ENCODE measurements around the gene EPS8. TPM values are rescaled to one million over a fixed set of nuclear protein-coding genes. Genes with fewer than 3 reads are reported as not detected.

EPS8 gene
- total RNA-seq, 1 experiment from 2014 or later, result 7.5 TPM

DNA sequence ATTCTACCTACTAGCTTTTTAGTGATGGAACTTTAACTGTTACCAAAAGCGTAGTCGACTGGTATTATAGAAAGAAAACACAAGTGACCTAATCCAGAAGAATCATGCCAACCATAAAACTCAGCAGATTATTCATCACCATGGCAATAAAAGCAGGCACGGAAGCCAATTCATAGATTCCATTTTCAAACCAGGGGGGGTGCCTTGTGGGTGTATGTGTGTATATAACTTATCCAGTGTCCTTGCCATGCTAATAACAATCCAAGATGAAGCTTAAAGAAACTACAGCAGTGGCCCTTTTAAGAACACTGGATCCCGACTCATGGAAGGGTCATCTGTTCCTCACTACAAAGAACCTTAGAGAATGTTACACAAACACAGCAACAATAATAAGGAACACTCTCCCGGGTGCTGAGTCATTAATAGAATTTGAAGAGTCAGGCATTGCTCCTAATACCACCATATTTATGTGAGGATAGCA, 61.0 kb downstream of the EPS8 start:
- no peaks in the 10 kb centered on the region for H3K27me3 Mint-ChIP-seq (ENCODE audit: low read depth)
- ATAC-seq (no peak), DNase-seq (ENCODE audit: low spot score) (no peak)
- H3K27ac Mint-ChIP-seq, result 0 out of 2 replicates have a peak overlapping the region, but pooled peaks have one; percentile 16
- no peaks in the 10 kb centered on the region for H3K36me3 Mint-ChIP-seq
- TF ChIP-seq, protein P1, sequence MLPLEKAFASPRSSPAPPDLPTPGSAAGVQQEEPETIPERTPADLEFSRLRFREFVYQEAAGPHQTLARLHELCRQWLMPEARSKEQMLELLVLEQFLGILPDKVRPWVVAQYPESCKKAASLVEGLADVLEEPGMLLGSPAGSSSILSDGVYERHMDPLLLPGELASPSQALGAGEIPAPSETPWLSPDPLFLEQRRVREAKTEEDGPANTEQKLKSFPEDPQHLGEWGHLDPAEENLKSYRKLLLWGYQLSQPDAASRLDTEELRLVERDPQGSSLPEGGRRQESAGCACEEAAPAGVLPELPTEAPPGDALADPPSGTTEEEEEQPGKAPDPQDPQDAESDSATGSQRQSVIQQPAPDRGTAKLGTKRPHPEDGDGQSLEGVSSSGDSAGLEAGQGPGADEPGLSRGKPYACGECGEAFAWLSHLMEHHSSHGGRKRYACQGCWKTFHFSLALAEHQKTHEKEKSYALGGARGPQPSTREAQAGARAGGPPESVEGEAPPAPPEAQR (CRISPR knock-in tag; IDR thresholded peaks at IDR 0.05), result no peak
- TF ChIP-seq ZNF263 (CRISPR knock-in tag; IDR thresholded peaks at IDR 0.05; ENCODE audit: low read depth) (no peak), HMGA2 (CRISPR knock-in tag; IDR thresholded peaks at IDR 0.05) (no peak), EMX1 (CRISPR knock-in tag; IDR thresholded peaks at IDR 0.05) (no peak)
- TF ChIP-seq, protein P2, sequence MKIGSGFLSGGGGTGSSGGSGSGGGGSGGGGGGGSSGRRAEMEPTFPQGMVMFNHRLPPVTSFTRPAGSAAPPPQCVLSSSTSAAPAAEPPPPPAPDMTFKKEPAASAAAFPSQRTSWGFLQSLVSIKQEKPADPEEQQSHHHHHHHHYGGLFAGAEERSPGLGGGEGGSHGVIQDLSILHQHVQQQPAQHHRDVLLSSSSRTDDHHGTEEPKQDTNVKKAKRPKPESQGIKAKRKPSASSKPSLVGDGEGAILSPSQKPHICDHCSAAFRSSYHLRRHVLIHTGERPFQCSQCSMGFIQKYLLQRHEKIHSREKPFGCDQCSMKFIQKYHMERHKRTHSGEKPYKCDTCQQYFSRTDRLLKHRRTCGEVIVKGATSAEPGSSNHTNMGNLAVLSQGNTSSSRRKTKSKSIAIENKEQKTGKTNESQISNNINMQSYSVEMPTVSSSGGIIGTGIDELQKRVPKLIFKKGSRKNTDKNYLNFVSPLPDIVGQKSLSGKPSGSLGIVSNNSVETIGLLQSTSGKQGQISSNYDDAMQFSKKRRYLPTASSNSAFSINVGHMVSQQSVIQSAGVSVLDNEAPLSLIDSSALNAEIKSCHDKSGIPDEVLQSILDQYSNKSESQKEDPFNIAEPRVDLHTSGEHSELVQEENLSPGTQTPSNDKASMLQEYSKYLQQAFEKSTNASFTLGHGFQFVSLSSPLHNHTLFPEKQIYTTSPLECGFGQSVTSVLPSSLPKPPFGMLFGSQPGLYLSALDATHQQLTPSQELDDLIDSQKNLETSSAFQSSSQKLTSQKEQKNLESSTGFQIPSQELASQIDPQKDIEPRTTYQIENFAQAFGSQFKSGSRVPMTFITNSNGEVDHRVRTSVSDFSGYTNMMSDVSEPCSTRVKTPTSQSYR (CRISPR knock-in tag; IDR thresholded peaks at IDR 0.05), result no peak
- ChIA-PET CTCF (no interaction called here), POLR2A (no interaction called here)
- no peaks in the 10 kb centered on the region for H3K9me3 Mint-ChIP-seq
- H3K4me3 Mint-ChIP-seq, result no peak overlapping the region
- H3K4me1 Mint-ChIP-seq, result no peaks in the 10 kb centered on the region

DNA sequence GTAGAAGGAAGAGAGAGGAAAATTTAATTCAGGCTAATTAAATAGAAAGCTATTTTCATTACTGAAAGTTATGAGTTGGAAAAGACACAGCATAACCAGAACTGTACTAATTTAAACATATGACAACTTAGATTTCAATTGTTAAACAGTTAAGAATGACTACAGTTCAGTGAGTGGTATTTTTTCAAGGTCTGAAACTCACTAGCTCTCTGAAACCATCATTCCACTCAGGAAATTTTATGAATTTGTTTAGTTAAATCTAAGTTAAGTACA, 62.4 kb downstream of the EPS8 start:
- TF ChIP-seq, protein P3, sequence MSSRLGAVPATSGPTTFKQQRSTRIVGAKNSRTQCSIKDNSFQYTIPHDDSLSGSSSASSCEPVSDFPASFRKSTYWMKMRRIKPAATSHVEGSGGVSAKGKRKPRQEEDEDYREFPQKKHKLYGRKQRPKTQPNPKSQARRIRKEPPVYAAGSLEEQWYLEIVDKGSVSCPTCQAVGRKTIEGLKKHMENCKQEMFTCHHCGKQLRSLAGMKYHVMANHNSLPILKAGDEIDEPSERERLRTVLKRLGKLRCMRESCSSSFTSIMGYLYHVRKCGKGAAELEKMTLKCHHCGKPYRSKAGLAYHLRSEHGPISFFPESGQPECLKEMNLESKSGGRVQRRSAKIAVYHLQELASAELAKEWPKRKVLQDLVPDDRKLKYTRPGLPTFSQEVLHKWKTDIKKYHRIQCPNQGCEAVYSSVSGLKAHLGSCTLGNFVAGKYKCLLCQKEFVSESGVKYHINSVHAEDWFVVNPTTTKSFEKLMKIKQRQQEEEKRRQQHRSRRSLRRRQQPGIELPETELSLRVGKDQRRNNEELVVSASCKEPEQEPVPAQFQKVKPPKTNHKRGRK (CRISPR knock-in tag; IDR thresholded peaks at IDR 0.05; ENCODE audit: borderline replicate concordance), result no peak
- TF ChIP-seq, protein P4, sequence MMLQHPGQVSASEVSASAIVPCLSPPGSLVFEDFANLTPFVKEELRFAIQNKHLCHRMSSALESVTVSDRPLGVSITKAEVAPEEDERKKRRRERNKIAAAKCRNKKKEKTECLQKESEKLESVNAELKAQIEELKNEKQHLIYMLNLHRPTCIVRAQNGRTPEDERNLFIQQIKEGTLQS (CRISPR knock-in tag; conservative IDR thresholded peaks at IDR 0.05), result no peak
- no peak for TF ChIP-seq FOXP1 (CRISPR knock-in tag; IDR thresholded peaks at IDR 0.05; ENCODE audit: borderline replicate concordance)
- Mint-ChIP-seq H3K27me3 (ENCODE audit: low read depth) (no peaks in the 10 kb centered on the region), H3K4me1 (no peaks in the 10 kb centered on the region), H3K9me3 (no peaks in the 10 kb centered on the region), H3K27ac (no peak overlapping the region), H3K36me3 (no peaks in the 10 kb centered on the region), H3K4me3 (no peak overlapping the region)
- ATAC-seq (no peak), DNase-seq (ENCODE audit: low spot score) (no peak)
- ChIA-PET CTCF (no interaction called here), POLR2A (no interaction called here)

DNA sequence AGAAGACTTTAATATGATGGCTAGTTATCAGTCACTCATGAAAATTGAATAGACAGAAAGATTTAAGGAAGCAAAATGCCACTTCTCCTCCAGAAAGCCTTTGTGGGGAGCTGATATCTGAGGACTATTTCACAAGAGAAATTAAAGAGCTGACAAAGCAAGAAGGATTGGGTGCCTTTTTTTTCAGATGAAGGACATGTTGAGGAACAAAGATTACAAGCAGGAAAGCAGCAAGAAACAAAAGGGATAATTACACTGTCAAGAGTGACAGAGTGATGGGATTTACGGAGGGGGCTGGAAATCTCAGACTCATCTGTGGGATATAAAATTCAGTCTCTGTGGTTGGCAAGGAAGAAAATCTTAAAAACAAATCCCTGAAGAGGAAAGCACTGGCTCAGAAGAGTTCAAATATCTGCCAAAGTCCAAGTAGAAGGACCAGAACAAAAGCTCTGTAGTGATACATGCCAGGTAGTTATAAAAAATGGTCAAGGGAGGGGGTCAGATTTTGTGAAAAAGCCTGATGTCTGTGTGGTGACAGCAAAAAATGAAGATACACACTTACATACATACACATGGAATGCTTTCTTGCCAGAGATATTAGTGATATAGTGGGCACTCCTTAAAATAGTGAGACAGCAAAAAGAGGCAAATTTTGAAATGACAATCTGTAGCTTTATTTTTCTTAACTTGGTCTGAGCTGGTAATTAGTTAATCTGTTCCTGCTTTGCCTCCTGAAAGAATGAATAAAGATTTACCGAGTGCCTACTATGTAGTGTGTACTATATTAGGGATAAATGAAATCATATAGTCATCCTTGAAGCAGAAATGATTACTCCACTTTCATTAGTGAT, 62.9 kb downstream of the EPS8 start:
- Mint-ChIP-seq H3K9me3 (no peaks in the 10 kb centered on the region), H3K36me3 (no peaks in the 10 kb centered on the region), H3K4me3 (no peak overlapping the region), H3K4me1 (no peaks in the 10 kb centered on the region), H3K27ac (no peak overlapping the region), H3K27me3 (ENCODE audit: low read depth) (no peaks in the 10 kb centered on the region)
- no peak for ATAC-seq
- DNase-seq (ENCODE audit: low spot score), result no peak
- ChIA-PET CTCF (no interaction called here), POLR2A (no interaction called here)
- TF ChIP-seq NR3C1 (CRISPR knock-in tag; conservative IDR thresholded peaks at IDR 0.05; ENCODE audit: low read depth), result no peak
- TF ChIP-seq, protein P5, sequence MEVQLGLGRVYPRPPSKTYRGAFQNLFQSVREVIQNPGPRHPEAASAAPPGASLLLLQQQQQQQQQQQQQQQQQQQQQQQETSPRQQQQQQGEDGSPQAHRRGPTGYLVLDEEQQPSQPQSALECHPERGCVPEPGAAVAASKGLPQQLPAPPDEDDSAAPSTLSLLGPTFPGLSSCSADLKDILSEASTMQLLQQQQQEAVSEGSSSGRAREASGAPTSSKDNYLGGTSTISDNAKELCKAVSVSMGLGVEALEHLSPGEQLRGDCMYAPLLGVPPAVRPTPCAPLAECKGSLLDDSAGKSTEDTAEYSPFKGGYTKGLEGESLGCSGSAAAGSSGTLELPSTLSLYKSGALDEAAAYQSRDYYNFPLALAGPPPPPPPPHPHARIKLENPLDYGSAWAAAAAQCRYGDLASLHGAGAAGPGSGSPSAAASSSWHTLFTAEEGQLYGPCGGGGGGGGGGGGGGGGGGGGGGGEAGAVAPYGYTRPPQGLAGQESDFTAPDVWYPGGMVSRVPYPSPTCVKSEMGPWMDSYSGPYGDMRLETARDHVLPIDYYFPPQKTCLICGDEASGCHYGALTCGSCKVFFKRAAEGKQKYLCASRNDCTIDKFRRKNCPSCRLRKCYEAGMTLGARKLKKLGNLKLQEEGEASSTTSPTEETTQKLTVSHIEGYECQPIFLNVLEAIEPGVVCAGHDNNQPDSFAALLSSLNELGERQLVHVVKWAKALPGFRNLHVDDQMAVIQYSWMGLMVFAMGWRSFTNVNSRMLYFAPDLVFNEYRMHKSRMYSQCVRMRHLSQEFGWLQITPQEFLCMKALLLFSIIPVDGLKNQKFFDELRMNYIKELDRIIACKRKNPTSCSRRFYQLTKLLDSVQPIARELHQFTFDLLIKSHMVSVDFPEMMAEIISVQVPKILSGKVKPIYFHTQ (CRISPR knock-in tag; IDR thresholded peaks at IDR 0.05), result no peak
- TF ChIP-seq, protein P6, sequence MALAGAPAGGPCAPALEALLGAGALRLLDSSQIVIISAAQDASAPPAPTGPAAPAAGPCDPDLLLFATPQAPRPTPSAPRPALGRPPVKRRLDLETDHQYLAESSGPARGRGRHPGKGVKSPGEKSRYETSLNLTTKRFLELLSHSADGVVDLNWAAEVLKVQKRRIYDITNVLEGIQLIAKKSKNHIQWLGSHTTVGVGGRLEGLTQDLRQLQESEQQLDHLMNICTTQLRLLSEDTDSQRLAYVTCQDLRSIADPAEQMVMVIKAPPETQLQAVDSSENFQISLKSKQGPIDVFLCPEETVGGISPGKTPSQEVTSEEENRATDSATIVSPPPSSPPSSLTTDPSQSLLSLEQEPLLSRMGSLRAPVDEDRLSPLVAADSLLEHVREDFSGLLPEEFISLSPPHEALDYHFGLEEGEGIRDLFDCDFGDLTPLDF (CRISPR knock-in tag; IDR thresholded peaks at IDR 0.05), result no peak
- TF ChIP-seq ELF4 (CRISPR knock-in tag; IDR thresholded peaks at IDR 0.05; ENCODE audit: low read depth), result no peak
- TF ChIP-seq FOXK1 (CRISPR knock-in tag; IDR thresholded peaks at IDR 0.05), result no peak
- TF ChIP-seq, protein P7, sequence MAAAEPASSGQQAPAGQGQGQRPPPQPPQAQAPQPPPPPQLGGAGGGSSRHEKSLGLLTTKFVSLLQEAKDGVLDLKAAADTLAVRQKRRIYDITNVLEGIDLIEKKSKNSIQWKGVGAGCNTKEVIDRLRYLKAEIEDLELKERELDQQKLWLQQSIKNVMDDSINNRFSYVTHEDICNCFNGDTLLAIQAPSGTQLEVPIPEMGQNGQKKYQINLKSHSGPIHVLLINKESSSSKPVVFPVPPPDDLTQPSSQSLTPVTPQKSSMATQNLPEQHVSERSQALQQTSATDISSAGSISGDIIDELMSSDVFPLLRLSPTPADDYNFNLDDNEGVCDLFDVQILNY (CRISPR knock-in tag; IDR thresholded peaks at IDR 0.05), result no peak
- TF ChIP-seq, protein P8, sequence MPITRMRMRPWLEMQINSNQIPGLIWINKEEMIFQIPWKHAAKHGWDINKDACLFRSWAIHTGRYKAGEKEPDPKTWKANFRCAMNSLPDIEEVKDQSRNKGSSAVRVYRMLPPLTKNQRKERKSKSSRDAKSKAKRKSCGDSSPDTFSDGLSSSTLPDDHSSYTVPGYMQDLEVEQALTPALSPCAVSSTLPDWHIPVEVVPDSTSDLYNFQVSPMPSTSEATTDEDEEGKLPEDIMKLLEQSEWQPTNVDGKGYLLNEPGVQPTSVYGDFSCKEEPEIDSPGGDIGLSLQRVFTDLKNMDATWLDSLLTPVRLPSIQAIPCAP (CRISPR knock-in tag; IDR thresholded peaks at IDR 0.05), result no peak
- TF ChIP-seq, protein P1 (CRISPR knock-in tag; IDR thresholded peaks at IDR 0.05), result no peak
- TF ChIP-seq ETV6 (CRISPR knock-in tag; IDR thresholded peaks at IDR 0.05), result no peak
- no peak for TF ChIP-seq TP53 (CRISPR knock-in tag; IDR thresholded peaks at IDR 0.05)
